WI38 (cell line): ENCODE results near the gene MLH1.

ENCODE experiments used
- H3K4me3 ChIP-seq: 2 replicates; pipeline ENCODE4 v1.5.1; 2011; ENCODE audit warnings: low read depth, mild to moderate bottlenecking, control low read depth, low read length
- TF ChIP-seq, protein P1 (sequence below): IDR thresholded peaks from 2 replicates; pipeline ENCODE4 v1.5.1; 2012; ENCODE audit warnings: low read depth, mild to moderate bottlenecking, control low read depth, low read length

The MLH1 gene

DNA sequence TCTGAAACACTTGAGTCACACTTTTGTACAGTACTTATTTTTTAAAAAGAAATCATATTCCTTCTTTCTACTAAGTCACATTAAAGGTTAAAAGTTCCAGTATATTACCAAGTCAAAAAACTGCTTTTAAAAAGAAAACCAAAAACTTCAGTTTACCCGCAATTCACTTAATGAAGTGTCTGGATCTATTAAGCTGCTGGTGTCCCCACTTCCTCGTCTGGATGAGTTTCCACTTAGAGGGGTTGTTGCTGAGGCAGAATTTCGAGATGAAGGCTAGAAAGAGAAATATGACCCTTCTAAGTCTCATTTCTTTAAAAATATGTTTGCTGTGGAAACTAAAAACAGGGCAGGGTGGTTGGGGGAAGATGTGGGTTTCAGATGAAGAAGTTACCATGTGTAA is 101.3 kb downstream of the MLH1 start:
- TF ChIP-seq, protein P1, sequence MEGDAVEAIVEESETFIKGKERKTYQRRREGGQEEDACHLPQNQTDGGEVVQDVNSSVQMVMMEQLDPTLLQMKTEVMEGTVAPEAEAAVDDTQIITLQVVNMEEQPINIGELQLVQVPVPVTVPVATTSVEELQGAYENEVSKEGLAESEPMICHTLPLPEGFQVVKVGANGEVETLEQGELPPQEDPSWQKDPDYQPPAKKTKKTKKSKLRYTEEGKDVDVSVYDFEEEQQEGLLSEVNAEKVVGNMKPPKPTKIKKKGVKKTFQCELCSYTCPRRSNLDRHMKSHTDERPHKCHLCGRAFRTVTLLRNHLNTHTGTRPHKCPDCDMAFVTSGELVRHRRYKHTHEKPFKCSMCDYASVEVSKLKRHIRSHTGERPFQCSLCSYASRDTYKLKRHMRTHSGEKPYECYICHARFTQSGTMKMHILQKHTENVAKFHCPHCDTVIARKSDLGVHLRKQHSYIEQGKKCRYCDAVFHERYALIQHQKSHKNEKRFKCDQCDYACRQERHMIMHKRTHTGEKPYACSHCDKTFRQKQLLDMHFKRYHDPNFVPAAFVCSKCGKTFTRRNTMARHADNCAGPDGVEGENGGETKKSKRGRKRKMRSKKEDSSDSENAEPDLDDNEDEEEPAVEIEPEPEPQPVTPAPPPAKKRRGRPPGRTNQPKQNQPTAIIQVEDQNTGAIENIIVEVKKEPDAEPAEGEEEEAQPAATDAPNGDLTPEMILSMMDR: no peak
- H3K4me3 ChIP-seq: no peak overlapping the region

DNA sequence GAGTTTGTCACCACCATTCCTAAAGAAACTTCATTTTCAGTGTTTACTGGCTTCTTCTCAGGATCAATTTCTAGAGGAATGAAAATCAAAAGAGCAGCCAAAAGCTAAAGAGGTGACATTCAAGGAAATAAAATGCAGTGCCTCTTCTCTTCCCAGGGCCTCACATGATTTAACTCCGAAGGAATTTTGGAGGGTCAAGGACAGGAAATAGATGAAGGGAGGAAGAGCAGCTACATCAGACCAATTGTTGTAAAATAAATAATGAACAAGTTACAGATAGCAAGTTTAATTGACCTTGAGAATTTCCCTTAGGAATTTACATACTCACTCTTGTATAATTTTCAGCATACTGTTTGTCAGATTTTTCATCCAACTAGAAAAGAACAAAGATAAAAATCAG is 103.0 kb downstream of the MLH1 start:
- TF ChIP-seq, protein P1: no peak
- no peak overlapping the region for H3K4me3 ChIP-seq

DNA sequence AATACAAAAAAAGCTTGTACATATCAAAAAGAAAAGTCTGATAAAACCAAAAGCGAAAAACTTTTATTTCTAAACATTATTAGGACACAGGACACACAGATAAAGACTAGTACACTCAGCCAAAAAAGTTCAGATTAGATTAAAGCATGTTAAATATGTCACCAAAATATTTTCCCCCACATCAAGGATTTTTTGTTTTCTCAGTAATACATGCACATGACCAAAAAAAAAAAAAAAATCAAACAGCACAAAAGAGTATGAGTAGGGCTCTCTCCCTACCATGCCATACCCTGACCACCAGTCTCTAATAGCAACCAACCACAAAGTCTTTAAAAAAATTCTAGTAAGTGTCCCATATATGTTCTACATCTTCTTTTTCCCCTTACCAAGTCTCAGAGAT is 103.7 kb downstream of the MLH1 start:
- TF ChIP-seq, protein P1: no peak
- no peak overlapping the region for H3K4me3 ChIP-seq

DNA sequence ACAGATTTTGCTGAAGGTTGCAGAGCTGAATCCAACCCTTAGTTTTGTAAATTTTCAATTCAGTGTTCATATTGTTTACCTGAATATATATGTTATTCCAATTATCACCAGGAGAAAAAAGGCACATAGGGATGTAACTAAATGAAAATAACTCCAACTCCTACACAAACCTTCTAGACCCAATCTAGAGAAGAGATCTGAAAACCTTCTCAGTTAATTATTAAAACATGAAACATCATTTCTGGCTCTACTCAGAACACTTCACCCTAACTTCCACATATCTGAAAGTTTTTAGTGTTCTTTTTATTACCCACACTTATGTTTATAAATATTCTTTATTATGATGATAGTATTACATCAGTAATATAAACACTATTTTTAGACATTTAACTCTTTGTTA is 104.5 kb downstream of the MLH1 start:
- TF ChIP-seq, protein P1: no peak
- H3K4me3 ChIP-seq: no peak overlapping the region

DNA sequence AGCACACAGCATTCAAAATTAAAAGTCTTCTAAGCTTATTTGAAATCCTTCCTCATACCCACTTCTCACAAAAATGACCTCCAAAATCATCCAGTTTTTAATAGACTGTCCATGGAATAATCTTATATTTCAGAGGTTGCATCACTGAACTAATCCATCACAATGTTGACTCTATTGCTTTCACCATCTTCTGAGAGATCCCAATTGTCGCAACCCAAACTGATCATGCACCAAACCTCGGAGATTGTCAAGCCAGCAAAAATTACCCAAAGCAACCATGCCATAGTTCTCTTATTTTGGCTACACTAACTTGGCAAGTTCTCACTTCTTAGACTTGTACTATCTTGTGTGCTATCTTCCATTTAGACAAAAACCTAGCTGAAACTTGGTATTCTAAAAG is 105.6 kb downstream of the MLH1 start:
- TF ChIP-seq, protein P1: no peak
- no peak overlapping the region for H3K4me3 ChIP-seq

DNA sequence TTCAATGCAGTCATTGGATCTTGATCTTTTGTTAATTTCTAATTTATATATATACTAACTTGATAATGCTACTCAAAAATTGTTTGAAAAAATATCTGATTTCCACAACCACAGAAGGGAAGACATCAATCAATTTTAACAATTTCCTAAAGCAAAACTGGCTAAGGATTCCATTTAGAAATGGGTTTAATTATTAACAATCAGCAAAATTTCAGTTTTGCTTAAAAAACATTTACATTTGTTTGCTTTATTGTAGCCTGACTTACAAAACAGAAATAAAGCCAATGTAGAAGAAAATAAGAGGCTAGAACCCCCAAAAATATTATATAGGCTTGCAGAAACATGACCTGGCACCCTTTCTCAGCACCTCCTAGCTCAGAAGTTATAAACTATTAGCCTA is 106.2 kb downstream of the MLH1 start:
- TF ChIP-seq, protein P1: no peak
- H3K4me3 ChIP-seq: no peak overlapping the region

DNA sequence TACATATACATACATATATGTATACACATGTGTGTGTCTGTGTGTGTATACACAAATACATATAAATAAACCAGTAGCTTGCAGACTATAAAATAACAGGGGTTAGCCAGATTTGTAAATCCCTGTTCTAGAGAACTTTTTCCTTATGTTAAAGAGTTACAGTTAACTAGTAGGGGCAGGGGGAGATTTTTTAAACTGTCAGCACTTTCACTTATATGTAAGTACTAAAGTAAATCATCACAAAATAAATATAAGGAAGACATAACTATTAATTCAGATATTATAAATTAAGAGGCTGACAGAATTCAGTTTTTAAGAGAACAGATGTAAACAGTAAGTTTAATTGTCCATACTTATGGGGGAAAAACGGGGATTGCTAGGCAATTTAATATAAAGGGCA is 107.1 kb downstream of the MLH1 start:
- TF ChIP-seq, protein P1: no peak
- no peak overlapping the region for H3K4me3 ChIP-seq
